Measurements from ENCODE around the gene S100A7.
"Not testable (repeated sequence)": the region's sequence is repeated elsewhere in the genome, so short reads cannot be mapped to it uniquely, and the experiment has no call there.

S100A7 gene

DNA sequence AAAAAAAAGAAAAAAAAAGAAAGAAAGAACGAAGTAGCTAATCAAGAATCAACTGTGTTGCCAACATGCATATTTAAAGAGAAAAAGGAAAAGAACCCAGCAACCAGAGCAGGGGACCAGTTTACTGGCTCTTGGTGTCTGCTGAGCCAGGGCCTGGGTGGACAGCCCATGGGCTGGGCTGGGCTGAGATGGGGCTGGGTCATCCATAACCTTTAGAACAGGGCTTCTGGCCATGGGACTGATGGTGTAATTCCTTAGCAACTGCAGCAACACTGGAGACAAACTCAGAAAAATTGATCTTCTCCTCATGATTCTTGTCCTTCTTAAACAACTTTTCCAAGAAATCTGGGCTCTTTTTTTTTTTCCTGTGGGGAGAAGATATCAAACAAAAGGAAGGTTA is 33.6 kb downstream of the S100A7 start:
- H2AFZ ChIP-seq (ENCODE audit: low read length), result no peak overlapping the region
- H3F3A ChIP-seq (ENCODE audit: low read depth), result no peaks in the 10 kb centered on the region
- H4K20me1 ChIP-seq (ENCODE audit: insufficient read depth, low read length, poor library complexity, severe bottlenecking), result no peaks in the 10 kb centered on the region
- H3K4me1 ChIP-seq (ENCODE audit: insufficient read depth, low read length, poor library complexity, severe bottlenecking), result no peaks in the 10 kb centered on the region
- no peaks in the 10 kb centered on the region for H3K9me2 ChIP-seq (replicated peaks; ENCODE audit: low read depth, low read length)
- H3K4me3 ChIP-seq (ENCODE audit: low read length, poor library complexity, severe bottlenecking), result no peak overlapping the region
- no peak for TF ChIP-seq EZH2phosphoT487 (IDR thresholded peaks at IDR 0.05; ENCODE audit: borderline replicate concordance)
- TF ChIP-seq, protein P1, sequence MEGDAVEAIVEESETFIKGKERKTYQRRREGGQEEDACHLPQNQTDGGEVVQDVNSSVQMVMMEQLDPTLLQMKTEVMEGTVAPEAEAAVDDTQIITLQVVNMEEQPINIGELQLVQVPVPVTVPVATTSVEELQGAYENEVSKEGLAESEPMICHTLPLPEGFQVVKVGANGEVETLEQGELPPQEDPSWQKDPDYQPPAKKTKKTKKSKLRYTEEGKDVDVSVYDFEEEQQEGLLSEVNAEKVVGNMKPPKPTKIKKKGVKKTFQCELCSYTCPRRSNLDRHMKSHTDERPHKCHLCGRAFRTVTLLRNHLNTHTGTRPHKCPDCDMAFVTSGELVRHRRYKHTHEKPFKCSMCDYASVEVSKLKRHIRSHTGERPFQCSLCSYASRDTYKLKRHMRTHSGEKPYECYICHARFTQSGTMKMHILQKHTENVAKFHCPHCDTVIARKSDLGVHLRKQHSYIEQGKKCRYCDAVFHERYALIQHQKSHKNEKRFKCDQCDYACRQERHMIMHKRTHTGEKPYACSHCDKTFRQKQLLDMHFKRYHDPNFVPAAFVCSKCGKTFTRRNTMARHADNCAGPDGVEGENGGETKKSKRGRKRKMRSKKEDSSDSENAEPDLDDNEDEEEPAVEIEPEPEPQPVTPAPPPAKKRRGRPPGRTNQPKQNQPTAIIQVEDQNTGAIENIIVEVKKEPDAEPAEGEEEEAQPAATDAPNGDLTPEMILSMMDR (conservative IDR thresholded peaks at IDR 0.05; ENCODE audit: low read length), result no peak
- H3K36me3 ChIP-seq (ENCODE audit: insufficient read depth, low read length), result no peaks in the 10 kb centered on the region
- no peaks in the 10 kb centered on the region for H3K9me3 ChIP-seq (ENCODE audit: insufficient read depth, low read depth, low read length)
- H3K27me3 ChIP-seq (ENCODE audit: insufficient read depth, low read length, poor library complexity, severe bottlenecking), result no peaks in the 10 kb centered on the region
- no peak overlapping the region for H3K9ac ChIP-seq (ENCODE audit: low read depth, low read length, poor library complexity, severe bottlenecking)
- no peaks in the 10 kb centered on the region for H3K79me2 ChIP-seq (ENCODE audit: insufficient read depth, low read length)
- H3K4me2 ChIP-seq (ENCODE audit: low read depth, low read length, poor library complexity, severe bottlenecking), result no peak overlapping the region

DNA sequence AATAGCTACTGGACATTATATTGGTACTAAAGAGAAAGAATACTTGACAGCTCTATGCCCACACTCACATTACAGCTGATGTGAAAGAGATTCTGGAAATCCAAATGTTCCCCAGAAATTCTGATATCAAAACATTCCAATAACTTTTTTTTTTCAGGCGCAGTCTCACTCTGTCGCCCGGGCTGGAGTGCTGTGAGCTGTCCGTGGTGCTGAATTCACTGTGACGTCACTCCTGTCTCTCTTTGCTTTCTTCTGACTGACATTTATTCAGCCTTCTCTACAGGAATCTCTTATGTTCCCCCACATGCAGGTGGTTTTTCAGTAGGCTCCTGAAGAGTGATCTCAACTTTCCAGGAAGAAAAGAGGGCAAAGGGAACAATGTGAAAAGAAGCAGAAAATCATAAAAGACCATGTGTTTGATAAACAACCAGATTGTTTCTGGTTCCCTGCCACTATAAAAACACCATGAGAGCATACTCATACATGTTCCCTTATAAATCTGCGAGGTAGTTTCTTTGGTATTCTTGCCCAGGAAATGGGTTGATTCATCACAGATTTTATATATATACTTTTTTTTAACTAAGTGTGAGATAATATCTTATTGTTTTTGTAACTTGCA is 37.9 kb downstream of the S100A7 start:
- Histone ChIP-seq H2AFZ (ENCODE audit: low read length) (no peak overlapping the region), H3K79me2 (ENCODE audit: insufficient read depth, low read length) (no peaks in the 10 kb centered on the region), H3K9me3 (ENCODE audit: insufficient read depth, low read depth, low read length) (no peaks in the 10 kb centered on the region), H4K20me1 (ENCODE audit: insufficient read depth, low read length, poor library complexity, severe bottlenecking) (no peaks in the 10 kb centered on the region), H3K9ac (ENCODE audit: low read depth, low read length, poor library complexity, severe bottlenecking) (no peak overlapping the region), H3K27me3 (ENCODE audit: insufficient read depth, low read length, poor library complexity, severe bottlenecking) (no peaks in the 10 kb centered on the region), H3F3A (ENCODE audit: low read depth) (no peaks in the 10 kb centered on the region), H3K4me2 (ENCODE audit: low read depth, low read length, poor library complexity, severe bottlenecking) (no peak overlapping the region), H3K4me3 (ENCODE audit: low read length, poor library complexity, severe bottlenecking) (no peak overlapping the region), H3K4me1 (ENCODE audit: insufficient read depth, low read length, poor library complexity, severe bottlenecking) (no peaks in the 10 kb centered on the region), H3K9me2 (replicated peaks; ENCODE audit: low read depth, low read length) (no peaks in the 10 kb centered on the region), H3K36me3 (ENCODE audit: insufficient read depth, low read length) (no peaks in the 10 kb centered on the region)
- TF ChIP-seq, protein P1 (conservative IDR thresholded peaks at IDR 0.05; ENCODE audit: low read length), result no peak
- no peak for TF ChIP-seq EZH2phosphoT487 (IDR thresholded peaks at IDR 0.05; ENCODE audit: borderline replicate concordance)

DNA sequence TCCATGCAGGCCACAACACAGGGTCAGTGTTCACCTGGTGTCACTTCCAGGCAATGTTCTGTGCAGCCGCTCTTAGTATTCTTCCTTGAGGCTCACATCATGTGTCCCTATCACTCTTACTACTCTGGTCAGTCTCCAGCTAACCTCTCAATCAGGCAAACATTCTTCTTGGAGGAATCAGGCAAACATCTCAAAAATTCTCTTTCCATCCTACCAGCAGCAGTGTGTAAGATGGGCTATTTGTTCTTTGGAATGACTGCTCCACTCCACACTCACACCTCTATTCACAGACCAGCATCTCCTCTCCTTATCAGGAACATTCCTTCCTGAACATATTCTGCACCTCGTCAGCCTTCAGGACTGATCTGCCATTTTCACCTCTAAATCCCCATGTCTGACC is 40.1 kb downstream of the S100A7 start:
- H3F3A ChIP-seq (ENCODE audit: low read depth), result no peaks in the 10 kb centered on the region
- no peaks in the 10 kb centered on the region for H3K4me1 ChIP-seq (ENCODE audit: insufficient read depth, low read length, poor library complexity, severe bottlenecking)
- no peaks in the 10 kb centered on the region for H4K20me1 ChIP-seq (ENCODE audit: insufficient read depth, low read length, poor library complexity, severe bottlenecking)
- H3K9ac ChIP-seq (ENCODE audit: low read depth, low read length, poor library complexity, severe bottlenecking), result no peak overlapping the region
- no peaks in the 10 kb centered on the region for H3K36me3 ChIP-seq (ENCODE audit: insufficient read depth, low read length)
- H3K27me3 ChIP-seq (ENCODE audit: insufficient read depth, low read length, poor library complexity, severe bottlenecking), result no peaks in the 10 kb centered on the region
- H3K79me2 ChIP-seq (ENCODE audit: insufficient read depth, low read length), result no peaks in the 10 kb centered on the region
- no peak overlapping the region for H3K4me3 ChIP-seq (ENCODE audit: low read length, poor library complexity, severe bottlenecking)
- no peak overlapping the region for H3K4me2 ChIP-seq (ENCODE audit: low read depth, low read length, poor library complexity, severe bottlenecking)
- TF ChIP-seq EZH2phosphoT487 (IDR thresholded peaks at IDR 0.05; ENCODE audit: borderline replicate concordance), result no peak
- TF ChIP-seq, protein P1 (conservative IDR thresholded peaks at IDR 0.05; ENCODE audit: low read length), result no peak
- H2AFZ ChIP-seq (ENCODE audit: low read length), result no peak overlapping the region
- H3K9me2 ChIP-seq (replicated peaks; ENCODE audit: low read depth, low read length), result no peaks in the 10 kb centered on the region
- H3K9me3 ChIP-seq (ENCODE audit: insufficient read depth, low read depth, low read length), result no peaks in the 10 kb centered on the region

DNA sequence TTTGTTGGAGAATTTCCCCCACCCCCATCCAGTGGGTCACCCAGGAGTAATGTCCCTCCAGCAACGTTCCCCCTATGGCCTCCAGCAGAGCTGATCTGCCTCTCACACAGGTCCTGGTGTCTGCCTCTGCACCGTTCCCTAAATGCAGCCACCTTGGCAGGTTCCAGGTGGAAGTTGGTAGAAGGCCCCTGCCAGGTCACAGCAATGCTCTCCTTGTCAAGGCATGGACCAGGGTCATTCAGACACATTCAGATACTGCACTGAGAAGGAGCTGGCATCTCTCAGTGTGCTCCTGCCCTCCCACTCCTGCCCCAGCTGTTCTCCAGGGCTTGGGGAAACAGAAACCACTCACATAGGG is 41.0 kb downstream of the S100A7 start:
- H3K9me2 ChIP-seq (replicated peaks; ENCODE audit: low read depth, low read length); H2AFZ ChIP-seq (ENCODE audit: low read length); H3K27me3 ChIP-seq (ENCODE audit: insufficient read depth, low read length, poor library complexity, severe bottlenecking); H3K4me2 ChIP-seq (ENCODE audit: low read depth, low read length, poor library complexity, severe bottlenecking); H3F3A ChIP-seq (ENCODE audit: low read depth); H3K4me1 ChIP-seq (ENCODE audit: insufficient read depth, low read length, poor library complexity, severe bottlenecking); H4K20me1 ChIP-seq (ENCODE audit: insufficient read depth, low read length, poor library complexity, severe bottlenecking); H3K4me3 ChIP-seq (ENCODE audit: low read length, poor library complexity, severe bottlenecking); H3K9ac ChIP-seq (ENCODE audit: low read depth, low read length, poor library complexity, severe bottlenecking); H3K9me3 ChIP-seq (ENCODE audit: insufficient read depth, low read depth, low read length); H3K79me2 ChIP-seq (ENCODE audit: insufficient read depth, low read length); H3K36me3 ChIP-seq (ENCODE audit: insufficient read depth, low read length): not testable (repeated sequence)

DNA sequence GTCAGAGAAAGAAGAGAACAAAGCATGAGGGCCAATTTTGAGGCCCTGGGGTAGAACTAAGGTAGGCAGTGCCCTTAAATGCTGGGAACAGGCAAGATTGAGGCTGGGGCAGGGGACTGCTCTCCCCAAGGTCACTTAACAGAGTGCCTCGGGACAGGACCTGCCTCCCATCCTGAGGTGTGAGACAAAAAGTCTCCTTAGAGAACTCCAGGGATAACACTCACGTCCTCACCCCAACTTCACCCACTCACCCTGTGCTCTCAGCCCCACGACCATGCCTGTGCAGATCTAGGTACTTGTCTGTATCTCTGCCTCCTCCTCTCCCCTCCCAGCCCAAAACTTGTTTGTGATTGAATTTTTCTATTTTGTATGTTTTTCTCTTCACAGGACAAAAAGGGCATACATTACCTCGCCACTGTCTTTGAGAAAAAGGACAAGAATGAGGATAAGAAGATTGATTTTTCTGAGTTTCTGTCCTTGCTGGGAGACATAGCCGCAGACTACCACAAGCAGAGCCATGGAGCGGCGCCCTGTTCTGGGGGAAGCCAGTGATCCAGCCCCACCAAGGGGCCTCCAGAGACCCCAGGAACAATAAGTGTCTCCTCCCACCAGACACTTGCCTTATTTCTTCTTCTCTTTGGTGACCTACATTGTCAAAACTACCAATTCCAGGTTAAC is 41.6 kb downstream of the S100A7 start:
- not testable (repeated sequence) for H3K9me3 ChIP-seq (ENCODE audit: insufficient read depth, low read depth, low read length); H3K9me2 ChIP-seq (replicated peaks; ENCODE audit: low read depth, low read length); H3K4me3 ChIP-seq (ENCODE audit: low read length, poor library complexity, severe bottlenecking); H3F3A ChIP-seq (ENCODE audit: low read depth); H2AFZ ChIP-seq (ENCODE audit: low read length); H3K79me2 ChIP-seq (ENCODE audit: insufficient read depth, low read length); H4K20me1 ChIP-seq (ENCODE audit: insufficient read depth, low read length, poor library complexity, severe bottlenecking); H3K27me3 ChIP-seq (ENCODE audit: insufficient read depth, low read length, poor library complexity, severe bottlenecking); H3K36me3 ChIP-seq (ENCODE audit: insufficient read depth, low read length); H3K4me2 ChIP-seq (ENCODE audit: low read depth, low read length, poor library complexity, severe bottlenecking); H3K4me1 ChIP-seq (ENCODE audit: insufficient read depth, low read length, poor library complexity, severe bottlenecking); H3K9ac ChIP-seq (ENCODE audit: low read depth, low read length, poor library complexity, severe bottlenecking)

Measured in Loucy (cell line).